EL (cell line): ENCODE measurements around the gene SPCS1.
A peak's percentile ranks its signal among the peaks of the same experiment; 100 is the strongest.
"Not testable (repeated sequence)": the region's sequence is repeated elsewhere in the genome, so short reads cannot be mapped to it uniquely, and the experiment has no call there.

Source experiments
- DNase-seq: peaks from one replicate; pipeline ENCODE4 v3.0.0-alpha.2; 2016

Gene SPCS1

DNA sequence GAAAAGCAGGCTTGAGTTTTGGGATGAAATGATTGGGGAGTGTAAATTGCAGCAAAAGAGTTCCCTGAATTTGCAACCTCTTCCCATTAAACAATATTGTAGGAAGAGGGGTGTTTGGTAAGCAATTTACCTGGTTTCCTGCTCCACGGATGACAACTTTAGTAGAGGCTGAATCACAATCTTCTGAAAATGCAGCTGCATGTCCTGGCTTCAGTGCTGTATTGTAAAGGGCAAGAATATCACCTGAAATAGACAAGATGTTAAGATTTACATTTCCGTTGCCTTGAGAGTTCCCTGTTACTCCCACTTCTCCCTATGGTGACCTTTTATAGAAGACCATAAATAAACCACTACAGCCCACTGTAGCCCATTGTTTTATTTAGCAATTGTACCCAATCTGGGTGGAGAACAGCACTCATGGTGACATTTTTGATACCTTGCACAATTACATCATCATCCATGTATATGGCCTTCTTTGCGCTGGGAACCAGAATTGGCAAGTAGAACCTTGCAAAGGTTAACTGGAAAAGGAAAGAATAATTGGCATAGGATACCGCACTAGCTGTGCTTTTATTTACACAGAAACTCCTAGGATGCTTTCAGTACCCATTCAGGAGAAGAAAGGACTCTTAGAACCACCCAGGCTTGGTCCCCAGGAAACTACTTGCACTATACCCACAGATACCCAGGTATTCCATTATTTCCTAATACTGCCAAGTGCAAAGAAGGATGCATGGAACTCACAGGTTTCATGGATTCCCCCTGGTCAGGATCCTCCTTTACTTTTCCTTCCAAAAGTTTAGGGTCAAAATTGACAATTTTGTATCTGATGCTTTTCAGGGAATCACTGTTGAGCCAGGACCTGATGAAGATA lies 9.9 kb upstream of the SPCS1 start:
- DNase-seq, result no peak

DNA sequence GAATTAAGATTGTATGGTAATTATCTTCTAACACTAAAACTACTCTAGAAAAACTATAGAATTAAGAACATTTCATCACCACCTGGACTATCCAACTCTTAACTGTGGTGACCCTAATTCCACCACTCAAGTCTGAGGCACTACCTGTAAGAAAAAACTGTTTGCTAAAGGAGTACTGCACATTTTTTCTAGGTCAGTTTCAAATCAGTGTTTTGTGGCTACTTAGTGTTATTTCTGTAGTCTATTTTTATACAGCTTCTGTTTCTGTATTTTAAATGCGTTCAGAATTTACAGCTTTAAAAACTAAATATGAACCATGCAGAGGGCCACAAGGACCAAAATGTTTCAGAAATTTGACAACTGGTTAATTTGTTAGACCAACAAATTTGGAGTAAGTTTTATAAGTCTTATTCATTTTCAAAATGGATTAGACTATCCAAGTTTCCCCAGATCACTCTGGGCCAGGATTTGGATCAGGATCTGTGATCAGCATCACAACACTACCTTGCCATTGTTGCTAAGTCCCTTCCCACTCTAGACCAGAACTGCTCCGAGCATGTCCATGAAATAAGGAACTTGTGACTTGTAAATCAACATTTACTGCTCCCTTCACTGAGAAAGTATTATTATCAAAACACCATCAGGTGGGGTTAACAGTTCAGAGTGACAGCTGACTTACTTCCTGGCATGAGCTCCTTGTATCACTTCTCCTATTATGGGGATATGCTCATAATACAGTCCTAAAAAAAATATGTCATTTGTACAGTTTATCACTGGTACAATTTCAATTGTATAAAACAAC lies 8.9 kb upstream of the SPCS1 start:
- DNase-seq, result no peak

DNA sequence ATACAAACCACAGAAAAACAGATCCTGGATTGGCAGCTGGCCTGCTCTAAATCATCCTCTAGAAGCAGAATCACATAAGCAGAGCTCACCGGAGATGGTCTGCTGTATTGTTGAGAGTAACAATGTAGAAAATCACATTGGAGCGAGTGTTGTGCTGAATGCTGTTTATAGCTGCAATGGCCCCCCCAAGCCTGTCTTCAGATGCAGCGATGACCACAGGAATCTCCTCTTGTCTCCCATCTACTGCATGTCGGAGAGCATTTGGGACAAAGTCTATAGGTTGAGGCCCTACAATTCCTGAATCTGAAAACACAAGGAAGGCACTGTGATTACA lies 8.3 kb upstream of the SPCS1 start:
- no peak for DNase-seq

DNA sequence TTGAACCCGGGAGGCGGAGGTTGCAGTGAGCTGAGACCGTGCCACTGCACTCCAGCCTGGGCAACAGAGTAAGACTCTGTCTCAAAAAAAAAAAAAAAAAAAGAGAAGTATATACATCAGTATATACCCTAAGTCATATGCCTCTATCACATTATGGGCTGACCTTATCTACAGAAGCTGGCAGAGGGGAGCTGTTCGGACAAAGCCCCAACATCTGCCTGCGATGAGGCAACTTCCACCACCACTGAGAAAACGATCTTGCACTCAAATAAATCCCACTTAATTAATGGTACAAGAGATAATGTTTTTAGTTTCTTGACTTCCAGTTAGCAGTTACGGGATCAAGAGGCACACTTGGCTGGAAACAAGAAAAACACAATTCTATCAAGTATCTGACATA lies 2.6 kb upstream of the SPCS1 start:
- DNase-seq, result no peak

DNA sequence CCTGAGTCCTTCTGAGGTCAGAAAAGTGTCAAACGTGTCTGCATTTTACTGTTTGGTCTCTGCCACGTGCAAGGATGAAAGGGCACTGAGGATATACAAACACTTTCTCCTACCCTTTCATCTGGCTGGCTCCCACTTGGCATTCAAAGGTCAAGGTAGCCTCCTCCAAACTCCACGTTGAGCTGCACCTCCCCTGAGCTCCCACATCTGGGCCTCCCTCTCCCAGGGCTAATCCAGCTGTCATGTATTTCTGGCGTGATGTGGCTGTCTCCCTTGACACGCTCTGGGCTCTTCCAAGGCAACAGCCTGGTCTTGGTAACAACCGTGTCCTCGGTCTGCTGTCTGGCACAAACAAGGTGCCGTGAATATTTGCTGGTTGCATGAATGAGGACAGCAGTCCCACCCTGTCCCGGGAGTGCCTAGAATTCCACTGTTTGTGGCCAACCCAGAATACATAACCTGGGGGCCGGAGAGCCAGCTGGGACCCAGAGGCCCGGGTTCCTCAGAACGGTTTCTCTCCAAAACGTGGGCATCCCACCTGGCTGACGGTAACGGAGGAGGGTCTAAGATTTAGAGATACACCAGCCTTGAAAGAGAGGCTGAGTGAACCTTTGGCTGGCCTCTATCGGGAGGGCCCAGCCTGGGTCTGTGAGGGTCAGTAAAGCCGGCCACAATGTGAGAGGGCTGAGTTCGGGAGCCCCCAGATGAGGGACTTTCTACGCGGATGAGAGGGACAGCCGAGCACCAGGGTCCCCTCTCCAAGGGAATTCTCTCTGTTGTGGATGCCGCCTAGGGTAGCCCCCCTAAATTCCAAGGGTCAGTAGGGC lies 1.1 kb upstream of the SPCS1 start:
- peak; percentile 27 for DNase-seq

DNA sequence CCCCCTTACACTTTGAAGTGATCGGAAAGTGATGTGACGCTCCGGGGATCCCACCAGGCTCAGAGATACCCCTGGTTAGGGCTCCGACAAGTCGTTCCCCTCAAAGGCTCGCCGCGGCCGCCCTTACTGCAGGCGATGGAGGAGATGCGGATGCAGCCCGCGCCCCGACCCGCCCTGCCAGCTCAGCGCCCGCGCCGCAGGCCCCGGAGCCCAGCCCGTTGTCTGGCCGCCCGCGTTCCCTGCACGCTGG lies 543 bp upstream of the SPCS1 start:
- no peak for DNase-seq

DNA sequence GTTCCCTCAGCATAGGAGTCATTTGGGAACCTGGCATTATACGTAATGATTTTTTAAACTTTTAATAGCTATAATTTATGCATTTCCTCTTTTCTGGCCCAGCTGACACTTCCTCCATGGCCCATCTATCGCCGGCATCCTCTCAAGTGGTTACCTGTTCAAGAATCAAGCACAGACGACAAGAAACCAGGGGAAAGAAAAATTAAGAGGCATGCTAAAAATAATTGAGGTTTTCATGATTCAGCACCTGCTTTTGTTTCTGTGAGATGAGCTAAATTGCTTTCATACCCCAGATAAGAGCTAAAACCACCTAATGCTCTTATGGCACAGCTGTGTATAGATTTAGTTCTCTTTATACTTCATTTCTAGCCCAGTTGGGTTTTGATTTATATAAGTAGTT lies 1.7 kb downstream of the SPCS1 start:
- no peak for DNase-seq

DNA sequence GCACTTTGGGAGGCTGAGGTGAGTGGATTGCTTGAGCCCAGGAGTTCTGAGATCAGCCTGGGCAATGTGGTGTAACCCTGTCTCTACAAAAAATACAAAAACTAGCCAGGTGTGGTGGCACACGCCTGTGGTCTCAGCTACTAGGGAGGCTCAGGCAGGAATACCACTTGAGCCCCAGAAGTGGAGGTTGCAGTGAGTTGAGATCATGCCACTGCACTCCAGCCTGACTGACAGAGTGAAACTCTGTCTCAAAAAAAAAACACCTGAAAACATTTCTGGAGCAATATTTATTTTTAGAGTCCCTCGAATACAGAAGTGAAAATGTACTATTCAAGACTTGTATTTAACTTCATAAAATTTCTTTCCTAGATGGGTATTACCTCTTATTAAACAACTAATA lies 4.6 kb downstream of the SPCS1 start:
- DNase-seq, result no peak

DNA sequence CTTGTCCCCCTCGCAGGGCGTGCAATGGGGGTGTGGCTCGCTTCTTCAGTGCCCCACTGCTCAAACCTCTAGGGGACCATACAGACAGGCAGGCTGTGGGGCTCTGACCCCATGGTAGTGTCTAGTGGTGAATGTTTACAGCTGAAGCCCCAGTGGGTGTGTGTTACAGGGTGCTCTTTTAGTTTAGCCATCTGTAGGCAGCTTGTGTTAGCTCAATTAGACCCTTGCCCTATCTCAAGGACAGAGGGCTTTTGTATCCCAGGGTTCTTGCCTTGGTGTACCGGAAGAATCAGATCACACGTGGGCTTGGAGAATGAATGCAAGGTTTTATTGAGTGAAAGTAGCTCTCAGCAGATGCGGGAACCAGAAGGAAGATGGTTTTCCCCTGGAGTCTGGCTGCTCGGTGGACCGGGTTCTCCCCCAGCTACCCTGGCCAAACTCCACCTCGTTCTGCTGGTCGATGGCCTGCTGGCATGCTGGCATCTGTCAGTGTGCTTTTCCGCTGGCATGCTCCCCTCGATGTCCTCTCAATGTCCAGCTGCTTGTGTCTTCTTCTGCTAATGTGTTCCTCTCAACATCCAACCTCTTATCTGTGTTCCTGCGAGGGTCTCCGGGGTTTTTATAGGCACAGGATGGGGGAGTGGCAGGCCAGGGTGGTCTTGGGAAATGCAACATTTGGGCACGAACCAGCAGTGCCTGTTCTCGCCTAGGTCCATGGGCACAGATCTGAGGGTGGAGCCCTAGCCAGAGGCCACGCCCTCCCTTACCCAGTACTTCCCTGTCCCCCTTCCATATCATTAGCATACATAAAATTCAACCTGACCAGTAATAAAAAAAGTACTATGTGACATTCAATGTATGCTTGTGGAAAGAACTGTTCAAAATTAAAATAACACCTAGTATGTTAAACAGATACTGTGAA lies 6.6 kb downstream of the SPCS1 start:
- no peak for DNase-seq

DNA sequence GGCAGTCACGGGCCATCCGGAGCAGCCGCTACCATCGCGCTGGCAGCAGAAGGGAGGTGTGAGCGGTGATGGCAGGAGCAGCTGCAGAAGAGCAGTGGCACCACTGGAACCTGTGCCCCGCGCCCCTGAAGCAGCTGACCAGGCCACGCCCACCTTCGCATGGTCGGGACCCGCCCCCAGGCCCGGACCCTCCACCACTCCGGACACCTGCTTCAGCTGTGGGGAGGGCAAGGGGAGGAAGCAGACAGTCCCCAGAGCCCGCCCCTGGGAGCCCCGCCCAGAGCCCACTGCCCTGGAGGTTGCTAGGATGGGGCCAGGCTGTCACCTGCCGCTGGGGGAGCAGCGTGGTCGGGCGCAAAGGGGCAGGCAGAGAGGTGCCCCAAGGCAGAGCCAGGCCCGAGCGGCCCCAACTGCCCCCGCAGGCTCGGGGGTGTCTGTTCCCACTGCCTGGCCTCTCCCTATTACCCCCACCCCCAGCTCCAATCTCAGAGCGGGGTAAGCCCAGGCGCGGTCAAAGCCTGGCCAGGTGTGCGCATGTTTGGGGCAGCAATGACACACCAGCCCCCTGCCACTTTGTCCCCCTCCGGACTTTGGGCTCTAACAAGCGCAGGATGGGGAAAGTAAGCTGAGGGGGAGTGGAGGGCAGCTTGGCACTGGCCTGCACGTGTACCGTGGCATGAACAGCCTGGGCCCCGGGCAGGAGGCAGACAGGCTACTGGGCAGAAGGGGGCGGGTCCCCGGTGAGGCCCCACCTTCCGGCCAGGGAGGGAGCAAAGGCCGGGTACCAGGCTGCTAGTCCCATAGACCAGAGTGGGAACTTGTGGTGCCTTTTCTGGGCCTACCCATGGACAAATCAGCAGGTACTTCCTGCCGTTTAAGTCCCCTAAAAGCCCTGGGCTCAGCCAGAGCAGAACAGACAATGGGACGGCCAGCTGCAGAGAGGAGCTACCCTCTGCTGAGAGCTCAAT lies 8.7 kb downstream of the SPCS1 start:
- no peak for DNase-seq

DNA sequence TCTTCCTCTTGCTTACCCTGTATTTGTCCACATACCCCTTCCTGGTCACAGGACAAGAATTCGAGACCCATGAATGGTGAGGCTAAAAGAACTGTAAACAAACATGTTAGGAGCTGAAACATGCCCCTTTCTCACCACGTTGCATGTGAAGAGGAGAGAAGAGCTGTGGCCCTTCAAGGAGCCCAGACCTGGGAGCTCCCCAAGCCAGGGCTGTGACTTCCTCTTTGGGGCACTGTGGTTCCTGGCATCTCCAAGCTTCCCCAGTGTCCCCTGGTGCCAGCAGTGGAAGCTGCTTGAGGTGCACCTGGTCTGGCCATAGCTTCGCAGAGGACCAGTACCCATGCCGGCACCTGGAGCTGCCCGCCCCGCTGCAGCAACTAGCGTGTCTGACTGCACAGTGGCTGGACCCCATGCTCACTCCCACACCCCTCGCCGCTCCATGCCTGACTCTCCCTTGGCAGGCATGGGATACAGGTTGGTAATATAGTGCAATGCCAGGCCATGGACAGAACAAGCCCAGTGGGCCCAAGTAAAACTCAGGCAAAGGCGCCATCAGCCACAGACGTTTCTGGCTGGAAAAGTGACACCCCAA lies 9.9 kb downstream of the SPCS1 start:
- DNase-seq, result no peak

DNA sequence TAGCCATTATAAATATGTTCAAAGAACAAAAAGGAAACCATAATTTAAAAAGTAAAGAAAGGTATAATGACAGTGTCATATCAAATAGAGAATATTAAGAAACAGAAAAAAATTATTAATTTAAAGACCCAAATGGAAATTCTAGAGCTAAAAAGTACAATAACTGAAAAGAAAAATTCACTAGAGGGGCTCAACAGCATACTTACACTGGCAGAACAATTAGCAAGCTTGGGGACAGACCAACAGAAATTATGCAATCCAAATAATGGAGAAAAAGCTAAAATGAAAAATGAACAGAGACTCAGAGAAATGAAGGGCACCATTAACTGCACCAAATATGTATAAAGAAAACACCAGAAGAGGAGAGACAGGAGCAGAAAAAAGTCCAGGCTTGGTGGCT lies 13.7 kb downstream of the SPCS1 start:
- DNase-seq, result no peak

DNA sequence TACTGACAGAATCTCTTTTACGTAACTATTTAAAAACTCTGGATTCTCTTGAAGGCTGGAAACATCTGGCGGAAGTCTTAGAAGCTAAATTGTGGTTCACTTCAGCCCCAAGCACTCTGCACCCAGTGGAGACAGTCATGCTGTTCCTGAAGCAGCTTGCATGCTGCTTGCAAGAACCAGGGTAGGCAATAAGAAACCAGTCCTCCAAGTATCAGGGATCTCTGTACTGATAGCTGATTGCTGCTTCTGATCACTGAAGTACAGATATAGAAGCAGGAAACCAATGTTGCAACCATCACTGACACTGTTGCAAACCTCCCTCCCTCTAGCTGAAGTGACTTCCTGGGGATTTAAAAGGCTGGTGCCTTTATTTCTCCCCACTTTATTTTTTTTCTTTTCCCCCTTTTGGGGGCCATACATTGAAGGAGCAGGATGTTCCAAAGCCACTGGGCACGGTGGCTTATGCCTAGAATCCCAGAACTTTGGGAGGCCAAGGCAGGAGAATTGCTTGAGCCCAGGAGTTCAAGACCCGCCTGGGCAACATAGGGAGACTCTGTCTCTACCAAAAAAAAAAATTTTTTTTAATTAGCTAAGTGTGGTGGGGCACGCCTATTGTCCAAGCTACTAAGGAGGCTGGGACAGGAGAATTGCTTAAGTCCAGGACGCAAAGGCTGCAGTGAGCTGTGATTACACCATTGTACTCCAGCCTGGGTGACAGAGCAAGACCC lies 15.3 kb downstream of the SPCS1 start:
- DNase-seq, result no peak

DNA sequence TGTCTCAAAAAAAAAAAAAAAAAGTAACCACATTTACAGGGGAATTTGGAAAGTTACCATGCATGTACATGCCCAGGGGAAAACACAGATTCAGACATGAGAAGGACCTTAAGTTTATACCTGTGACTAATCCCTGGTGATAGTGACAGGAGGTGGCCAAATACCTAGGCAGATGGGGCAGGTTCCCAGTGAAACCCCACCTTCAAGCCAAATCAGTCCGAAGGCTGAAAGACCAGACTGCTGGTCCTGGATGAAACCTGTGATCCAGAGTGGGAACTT lies 15.8 kb downstream of the SPCS1 start:
- no peak for DNase-seq

DNA sequence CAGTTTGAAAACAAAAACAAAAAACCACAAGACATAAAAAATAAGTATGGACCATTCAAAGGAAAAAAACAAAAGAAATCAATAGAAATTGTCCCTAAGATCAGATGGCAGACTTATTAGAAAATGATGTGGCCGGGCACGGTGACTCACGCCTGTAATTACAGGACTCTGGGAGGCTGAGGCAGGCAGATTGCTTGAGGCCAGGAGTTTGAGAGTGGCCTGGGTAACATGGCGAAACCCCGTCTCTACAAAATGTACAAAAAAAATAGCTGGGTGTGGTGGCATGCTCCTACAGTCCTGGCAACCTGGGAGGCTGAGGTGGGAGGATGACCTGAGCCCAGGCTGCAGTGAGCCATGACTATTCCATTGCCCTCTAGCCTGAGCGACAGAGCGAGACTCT lies 16.6 kb downstream of the SPCS1 start:
- DNase-seq, result peak; percentile 10

DNA sequence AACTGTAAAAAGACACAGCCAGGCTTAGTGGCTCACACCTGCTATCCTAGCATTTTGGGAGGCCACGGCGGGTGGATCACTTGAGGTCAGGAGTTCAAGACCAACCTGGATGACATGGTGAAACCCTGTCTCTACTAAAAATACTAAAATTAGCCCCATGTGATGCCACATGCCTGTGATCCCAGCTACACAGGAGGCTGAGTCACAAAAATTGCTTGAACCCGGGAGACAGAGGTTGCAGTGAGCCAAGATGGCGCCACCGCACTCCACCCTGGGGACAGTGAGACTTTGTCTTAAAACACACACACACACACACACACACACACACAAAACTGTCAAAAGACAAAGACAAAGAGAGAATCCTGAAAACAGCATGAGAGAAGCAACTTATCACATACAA lies 18.0 kb downstream of the SPCS1 start:
- no peak for DNase-seq

DNA sequence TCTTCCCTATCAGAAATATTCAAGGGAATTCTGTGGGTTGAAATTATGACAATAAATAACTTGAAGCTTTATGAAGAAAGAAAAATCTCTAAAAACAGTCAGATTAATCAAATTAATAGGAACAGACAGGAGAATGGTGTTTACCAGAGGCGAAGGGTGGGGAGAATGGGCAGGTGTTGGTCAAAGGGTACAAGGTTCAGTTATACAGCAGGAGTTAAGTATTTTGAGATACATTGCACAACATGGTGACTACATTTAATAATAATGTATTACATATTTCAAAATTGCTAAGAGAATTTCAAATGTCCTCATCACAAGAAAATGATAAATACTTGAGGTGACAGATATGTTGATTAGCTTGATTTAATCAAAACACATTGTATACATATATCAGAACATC lies 18.6 kb downstream of the SPCS1 start:
- DNase-seq, result no peak

DNA sequence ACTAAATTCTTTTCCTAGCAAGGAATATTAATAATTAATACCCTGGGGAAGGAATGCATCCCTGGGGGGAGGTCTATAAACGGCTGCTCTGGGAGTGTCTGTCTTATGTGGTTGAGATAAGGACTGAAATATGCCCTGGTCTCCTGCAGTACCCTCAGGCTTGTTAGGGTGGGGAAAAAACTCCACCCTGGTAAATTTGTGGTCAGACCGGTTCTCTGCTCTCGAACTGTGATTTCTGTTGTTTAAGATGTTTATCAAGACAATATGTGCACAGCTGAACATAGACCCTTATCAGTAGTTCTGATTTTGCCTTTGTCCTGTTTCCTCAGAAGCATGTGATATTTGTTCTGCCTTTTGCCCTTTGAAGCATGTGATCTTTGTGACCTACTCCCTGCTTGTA lies 22.8 kb downstream of the SPCS1 start:
- DNase-seq, result not testable (repeated sequence)

DNA sequence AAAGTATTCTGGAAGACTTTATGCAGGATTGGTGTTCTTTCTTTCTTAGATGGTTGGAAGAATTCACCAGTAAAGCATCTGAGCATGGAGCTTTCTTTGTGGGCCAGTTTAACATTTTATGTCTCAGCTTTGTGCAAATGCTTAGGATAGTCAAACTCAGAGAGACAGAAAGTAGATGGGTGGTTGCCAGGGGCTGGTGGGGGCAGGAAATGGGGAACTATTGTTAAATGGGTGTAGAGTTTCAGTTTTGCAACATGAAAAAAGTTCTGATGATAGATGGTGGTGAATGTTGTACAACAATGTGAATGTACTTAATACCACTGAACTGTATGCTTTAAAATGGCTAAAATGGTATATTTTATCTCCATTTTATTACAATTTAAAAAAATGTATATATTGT lies 24.8 kb downstream of the SPCS1 start:
- no peak for DNase-seq

DNA sequence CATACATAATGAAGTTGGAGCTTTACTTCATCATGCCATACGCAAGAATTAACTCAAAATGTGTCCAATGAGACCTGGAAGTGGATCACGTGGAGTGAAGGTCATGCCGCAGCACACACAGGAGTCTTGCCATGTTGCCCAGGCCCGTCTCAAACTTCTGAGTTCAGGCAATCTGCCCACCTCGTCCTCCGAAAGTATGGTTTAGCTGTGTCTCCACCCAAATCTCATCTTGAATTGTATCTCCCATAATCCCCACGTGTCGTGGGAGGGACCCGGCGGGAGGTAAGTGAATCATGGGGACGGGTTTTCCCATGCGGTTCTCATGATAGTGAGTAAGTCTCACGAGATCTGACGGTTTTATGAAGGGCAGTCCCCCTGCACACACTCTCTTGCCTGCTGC lies 25.7 kb downstream of the SPCS1 start:
- no peak for DNase-seq
